ENCODE results near the gene SHANK2. TPM values are rescaled to one million over a fixed set of nuclear protein-coding genes. Genes with fewer than 3 reads are reported as not detected.

Gene SHANK2
- total RNA-seq, 3 donors from 2014 or later, result 25.8 to 58.0 (median 38.7) TPM

DNA sequence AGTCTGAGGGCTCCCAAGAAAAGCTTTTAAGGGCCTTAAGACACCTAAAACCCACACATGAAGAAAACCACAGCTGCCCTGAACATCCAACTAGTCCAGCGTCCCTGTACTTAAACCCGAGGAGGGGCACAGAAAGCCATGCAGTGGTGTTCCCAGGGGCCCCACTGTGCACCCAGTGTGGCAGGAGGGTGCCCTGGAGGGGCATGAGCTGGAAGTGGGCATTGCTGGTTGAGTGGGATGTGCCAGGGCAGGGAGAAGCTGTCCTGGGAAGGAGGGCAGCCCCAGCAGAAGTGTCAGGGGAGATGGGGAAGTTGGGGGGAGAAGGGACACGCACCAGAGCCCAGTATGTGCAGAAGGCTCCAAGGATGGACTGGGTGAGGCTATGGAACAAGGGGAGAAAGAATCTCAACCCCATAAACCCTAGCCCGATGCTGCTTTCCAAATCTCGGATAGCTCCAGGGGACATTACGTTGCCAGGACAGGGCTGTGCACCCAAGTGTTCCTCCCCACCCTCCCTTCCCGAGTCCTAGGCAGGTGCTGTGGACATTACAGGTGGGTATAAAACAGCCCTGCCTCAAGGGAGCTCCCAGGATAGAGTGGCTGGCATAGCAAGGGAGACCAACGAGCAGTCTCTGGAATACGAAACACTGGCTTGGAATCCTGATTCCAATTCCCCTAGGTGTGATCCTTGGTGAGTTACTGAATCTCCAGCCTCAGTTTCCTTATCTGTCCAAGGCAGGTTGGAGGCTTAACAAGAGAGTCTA lies 44.2 kb downstream of the SHANK2 start:
- H3K9me3 ChIP-seq, result no peaks in the 10 kb centered on the region
- no peaks in the 10 kb centered on the region for H3K4me1 ChIP-seq (ENCODE audit: low read depth)
- H3K36me3 ChIP-seq (ENCODE audit: low read depth), result no peaks in the 10 kb centered on the region
- no peak for ATAC-seq
- DNase-seq, result no peak
- no peak overlapping the region for H3K4me3 ChIP-seq
- TF ChIP-seq, protein P1, sequence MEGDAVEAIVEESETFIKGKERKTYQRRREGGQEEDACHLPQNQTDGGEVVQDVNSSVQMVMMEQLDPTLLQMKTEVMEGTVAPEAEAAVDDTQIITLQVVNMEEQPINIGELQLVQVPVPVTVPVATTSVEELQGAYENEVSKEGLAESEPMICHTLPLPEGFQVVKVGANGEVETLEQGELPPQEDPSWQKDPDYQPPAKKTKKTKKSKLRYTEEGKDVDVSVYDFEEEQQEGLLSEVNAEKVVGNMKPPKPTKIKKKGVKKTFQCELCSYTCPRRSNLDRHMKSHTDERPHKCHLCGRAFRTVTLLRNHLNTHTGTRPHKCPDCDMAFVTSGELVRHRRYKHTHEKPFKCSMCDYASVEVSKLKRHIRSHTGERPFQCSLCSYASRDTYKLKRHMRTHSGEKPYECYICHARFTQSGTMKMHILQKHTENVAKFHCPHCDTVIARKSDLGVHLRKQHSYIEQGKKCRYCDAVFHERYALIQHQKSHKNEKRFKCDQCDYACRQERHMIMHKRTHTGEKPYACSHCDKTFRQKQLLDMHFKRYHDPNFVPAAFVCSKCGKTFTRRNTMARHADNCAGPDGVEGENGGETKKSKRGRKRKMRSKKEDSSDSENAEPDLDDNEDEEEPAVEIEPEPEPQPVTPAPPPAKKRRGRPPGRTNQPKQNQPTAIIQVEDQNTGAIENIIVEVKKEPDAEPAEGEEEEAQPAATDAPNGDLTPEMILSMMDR (IDR thresholded peaks at IDR 0.05), result no peak
- intact Hi-C loops (cut with DNase I, micrococcal nuclease), result no loop called here

DNA sequence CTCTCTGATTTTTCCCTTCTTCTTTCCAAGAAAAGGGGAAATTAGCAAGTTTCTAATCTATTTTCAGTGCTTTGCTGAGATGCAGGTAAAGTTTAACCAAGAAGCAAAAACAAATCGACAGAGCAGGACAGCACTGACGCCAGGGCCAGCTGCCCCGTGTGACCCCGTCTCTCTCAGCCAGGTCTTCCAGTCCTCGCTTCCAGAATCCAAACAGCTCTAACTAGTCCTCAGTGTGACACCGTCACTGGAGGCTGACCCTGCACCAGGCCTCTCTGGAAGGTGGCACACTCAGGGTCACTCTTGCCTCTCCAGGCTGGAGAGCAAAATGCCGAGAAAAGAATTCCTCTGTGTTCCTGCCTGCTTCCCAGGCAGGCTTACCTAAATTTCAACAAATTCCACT lies 44.8 kb downstream of the SHANK2 start:
- no peaks in the 10 kb centered on the region for H3K36me3 ChIP-seq (ENCODE audit: low read depth)
- no peak overlapping the region for H3K4me3 ChIP-seq
- DNase-seq, result no peak
- H3K4me1 ChIP-seq (ENCODE audit: low read depth), result no peaks in the 10 kb centered on the region
- intact Hi-C loops (cut with DNase I, micrococcal nuclease), result no loop called here
- ATAC-seq, result no peak
- TF ChIP-seq, protein P1 (IDR thresholded peaks at IDR 0.05), result no peak
- no peaks in the 10 kb centered on the region for H3K9me3 ChIP-seq

- DNase-seq (peak in 2 of 3 donors; percentile 48 to 62), ATAC-seq (peak; percentile 78)
- intact Hi-C loops (cut with DNase I, micrococcal nuclease), result no loop called here
- H3K9me3 ChIP-seq, result no peaks in the 10 kb centered on the region
- H3K4me3 ChIP-seq, result no peak overlapping the region
- TF ChIP-seq, protein P1 (IDR thresholded peaks at IDR 0.05), result no peak
- H3K36me3 ChIP-seq (ENCODE audit: low read depth), result no peaks in the 10 kb centered on the region
- H3K4me1 ChIP-seq (ENCODE audit: low read depth), result no peaks in the 10 kb centered on the region
Measured at GRCh38 chr11:71206186-71206585, 46.2 kb downstream of the SHANK2 start.

DNA sequence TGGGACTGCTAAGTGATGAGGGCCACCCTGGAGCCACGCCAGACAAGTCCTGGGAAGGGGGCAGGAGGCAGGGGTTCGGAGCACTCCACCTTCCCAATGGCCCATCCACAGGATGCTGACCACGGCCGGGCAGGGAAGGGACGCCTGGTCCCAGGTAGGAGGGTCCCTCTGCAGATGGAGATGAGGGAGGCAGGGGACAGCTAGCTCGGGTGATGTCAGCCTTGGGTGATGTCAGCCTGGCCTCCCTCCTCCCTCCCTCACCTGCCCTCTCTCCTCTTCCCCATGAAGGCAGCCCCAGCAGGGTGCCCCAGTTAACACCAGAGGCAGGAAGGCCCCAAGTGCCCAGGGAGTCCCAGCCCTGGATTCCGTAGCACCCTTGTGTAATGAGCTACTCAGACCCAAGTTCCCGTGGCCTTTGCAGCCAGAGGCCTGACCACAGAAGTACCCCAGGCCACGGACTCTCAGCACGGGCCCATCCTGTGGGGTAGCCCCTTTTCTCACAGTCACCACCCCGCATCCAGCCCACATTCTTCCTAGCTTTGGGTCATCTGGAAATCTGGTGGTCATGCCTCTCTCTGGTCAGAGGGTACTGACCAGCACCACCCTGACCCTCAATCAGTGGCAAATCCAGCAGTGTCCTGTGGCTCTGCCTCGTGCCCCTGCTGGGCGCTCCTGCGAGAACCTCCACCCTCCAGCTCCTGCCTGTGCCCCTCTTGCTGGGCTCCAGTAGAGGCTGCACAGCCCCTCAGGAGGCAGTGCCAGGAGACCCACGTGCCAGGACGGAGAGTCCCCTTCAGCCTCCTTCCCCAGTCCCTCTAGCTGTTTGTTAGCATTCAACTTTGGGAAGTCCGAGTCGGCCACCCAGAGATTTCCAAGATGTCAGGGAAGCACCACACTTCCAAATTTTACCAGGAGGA lies 47.4 kb downstream of the SHANK2 start:
- ATAC-seq (no peak), DNase-seq (no peak)
- no peak overlapping the region for H3K4me3 ChIP-seq
- intact Hi-C loops (cut with DNase I, micrococcal nuclease), result no loop called here
- no peaks in the 10 kb centered on the region for H3K36me3 ChIP-seq (ENCODE audit: low read depth)
- H3K9me3 ChIP-seq, result no peaks in the 10 kb centered on the region
- no peaks in the 10 kb centered on the region for H3K4me1 ChIP-seq (ENCODE audit: low read depth)
- TF ChIP-seq, protein P1 (IDR thresholded peaks at IDR 0.05), result no peak

DNA sequence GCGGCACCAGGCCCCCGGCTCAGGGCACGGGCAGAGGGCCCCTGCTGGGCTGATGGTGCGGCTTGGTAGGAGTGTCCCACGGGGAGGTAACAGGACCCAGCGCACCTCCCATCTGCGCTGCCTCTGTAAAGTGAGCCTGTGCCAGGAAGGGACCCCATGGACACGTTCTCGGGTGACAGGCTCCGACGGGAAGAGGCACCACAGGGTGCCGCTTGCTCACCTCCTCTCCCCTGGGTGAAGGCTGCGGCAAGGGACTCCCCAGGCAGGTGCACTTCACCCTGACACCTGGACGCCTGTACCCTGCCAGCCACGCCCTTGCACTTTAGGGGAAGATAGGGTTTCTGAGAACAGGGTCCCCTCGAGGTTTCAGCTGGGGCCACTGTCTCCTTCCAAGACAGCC lies 48.1 kb downstream of the SHANK2 start:
- Histone ChIP-seq H3K36me3 (ENCODE audit: low read depth) (no peaks in the 10 kb centered on the region), H3K4me1 (ENCODE audit: low read depth) (no peaks in the 10 kb centered on the region), H3K9me3 (no peaks in the 10 kb centered on the region), H3K4me3 (no peak overlapping the region)
- intact Hi-C loops (cut with DNase I, micrococcal nuclease), result no loop called here
- ATAC-seq, result no peak
- no peak for DNase-seq
- TF ChIP-seq, protein P1 (IDR thresholded peaks at IDR 0.05), result no peak
